WTC11 (cell line): ENCODE measurements around the gene PPIC. TPM values are rescaled to one million over a fixed set of nuclear protein-coding genes. Genes with fewer than 3 reads are reported as not detected.
A peak's percentile ranks its signal among the peaks of the same experiment; 100 is the strongest.

Experiments used
- ATAC-seq: fragments of 200-7000 bp; cut with Tn5 transposase; 2 replicates; pipeline ENCODE4 v1.10.0; 2021; ENCODE audit warnings: mild to moderate bottlenecking, moderate library complexity
- CTCF ChIA-PET: fragments of 300-600 bp; sonication (Branson Sonifier 250); formaldehyde crosslinking; loops from one replicate; lab custom pipeline; 2021; ENCODE audit warnings: antibody characterized with exemption; lab: Charles Lee
- POLR2A ChIA-PET: fragments of 350-600 bp; sonication (Branson Sonifier 250); formaldehyde crosslinking; loops from one replicate; lab custom pipeline; 2021; ENCODE audit warnings: antibody characterized with exemption; lab: Charles Lee
- DNase-seq: peaks from one replicate; pipeline ENCODE4 v3.0.0; 2021; ENCODE audit warnings: low spot score
- H3K27ac Mint-ChIP-seq: 2 replicates; pipeline ENCODE4 v1.8.0; 2021; ENCODE audit warnings: mixed read lengths
- H3K27me3 Mint-ChIP-seq: 2 replicates; pipeline ENCODE4 v1.8.0; 2021; ENCODE audit warnings: low read depth, mild to moderate bottlenecking, moderate library complexity, mixed read lengths
- H3K36me3 Mint-ChIP-seq: 2 replicates; pipeline ENCODE4 v1.8.0; 2021; ENCODE audit warnings: mixed read lengths
- H3K4me1 Mint-ChIP-seq: 2 replicates; pipeline ENCODE4 v1.8.0; 2022; ENCODE audit warnings: mixed read lengths
- H3K4me3 Mint-ChIP-seq: 2 replicates; pipeline ENCODE4 v1.8.0; 2021; ENCODE audit warnings: mild to moderate bottlenecking, moderate library complexity, mixed read lengths
- H3K9me3 Mint-ChIP-seq: 2 replicates; pipeline ENCODE4 v1.8.0; 2021; ENCODE audit warnings: mixed read lengths
- ATF1 ChIP-seq: sonication (generic); formaldehyde crosslinking; IDR thresholded peaks from 2 replicates; pipeline ENCODE4 v1.8.1; 2023; ENCODE audit warnings: mild to moderate bottlenecking, moderate library complexity, missing genetic modification reagents
- CREM ChIP-seq: sonication (generic); formaldehyde crosslinking; IDR thresholded peaks from 2 replicates; pipeline ENCODE4 v1.8.1; 2022; ENCODE audit warnings: mild to moderate bottlenecking, missing genetic modification reagents, moderate library complexity
- GTF2I ChIP-seq: fragments of 250-450 bp; sonication (Bioruptor Pico); conservative IDR thresholded peaks from 2 replicates; pipeline ENCODE4 v1.4.0; 2021; ENCODE audit warnings: mild to moderate bottlenecking
- HMGXB4 ChIP-seq: sonication (generic); formaldehyde crosslinking; IDR thresholded peaks from 2 replicates; pipeline ENCODE4 v1.8.1; 2023; ENCODE audit warnings: mild to moderate bottlenecking, moderate library complexity, missing genetic modification reagents
- MYBL2 ChIP-seq: sonication (generic); formaldehyde crosslinking; IDR thresholded peaks from 2 replicates; pipeline ENCODE4 v1.8.1; 2023; ENCODE audit warnings: mild to moderate bottlenecking, moderate library complexity, missing genetic modification reagents
- NR2C2 ChIP-seq: sonication (generic); formaldehyde crosslinking; IDR thresholded peaks from 2 replicates; pipeline ENCODE4 v1.8.0; 2022; ENCODE audit warnings: mild to moderate bottlenecking, missing genetic modification reagents
- NR3C1 ChIP-seq: sonication (generic); formaldehyde crosslinking; conservative IDR thresholded peaks from 2 replicates; pipeline ENCODE4 v1.8.1; 2023; ENCODE audit warnings: low read depth, mild to moderate bottlenecking, missing genetic modification reagents
- PREB ChIP-seq: sonication (generic); formaldehyde crosslinking; IDR thresholded peaks from 2 replicates; pipeline ENCODE4 v1.8.1; 2022; ENCODE audit warnings: mild to moderate bottlenecking, missing genetic modification reagents, moderate library complexity, borderline replicate concordance
- RORB ChIP-seq: fragments of 250-450 bp; sonication (Bioruptor Pico); IDR thresholded peaks from 2 replicates; pipeline ENCODE4 v1.9.0; 2021; ENCODE audit warnings: mild to moderate bottlenecking
- SMAD3 ChIP-seq: sonication (generic); formaldehyde crosslinking; IDR thresholded peaks from 2 replicates; pipeline ENCODE4 v1.8.0; 2022; ENCODE audit warnings: missing genetic modification reagents, mild to moderate bottlenecking, borderline replicate concordance
- TEAD4 ChIP-seq: sonication (generic); formaldehyde crosslinking; IDR thresholded peaks from 2 replicates; pipeline ENCODE4 v1.8.0; 2022; ENCODE audit warnings: mild to moderate bottlenecking, missing genetic modification reagents
- ZBTB21 ChIP-seq: sonication (generic); formaldehyde crosslinking; IDR thresholded peaks from 2 replicates; pipeline ENCODE4 v1.8.1; 2023; ENCODE audit warnings: mild to moderate bottlenecking, missing genetic modification reagents, borderline replicate concordance
- ZNF281 ChIP-seq: sonication (generic); formaldehyde crosslinking; IDR thresholded peaks from 2 replicates; pipeline ENCODE4 v1.8.0; 2023; ENCODE audit warnings: mild to moderate bottlenecking, missing genetic modification reagents
- ZNF532 ChIP-seq: fragments of 250-450 bp; sonication (Bioruptor Pico); IDR thresholded peaks from 2 replicates; pipeline ENCODE4 v1.9.0; 2021; ENCODE audit warnings: mild to moderate bottlenecking, borderline replicate concordance
- total RNA-seq: library from RNA; stranded (reverse); gene quantifications from 3 replicates; pipeline ENCODE4 v1.2.3, GENCODE V29; 2021

The PPIC gene
- total RNA-seq, 1 experiment from 2014 or later: 12.4 TPM

- Mint-ChIP-seq H3K27ac (no peak overlapping the region; the same call in 1 of the 2 replicates), H3K36me3 (no peaks in the 10 kb centered on the region), H3K9me3 (no peaks in the 10 kb centered on the region), H3K4me1 (peaks cover 31% of the 10 kb centered on the region), H3K27me3 (peaks cover 52% of the 10 kb centered on the region), H3K4me3 (peak overlapping the region; percentile 85)
- ChIA-PET POLR2A (no interaction called here), CTCF (interaction anchor here (1.3 kb wide), 1 partner anchor 49 kb away, joined by 3 read pairs; no protein-coding TSS in a partner anchor)
- TF ChIP-seq ATF1 (CRISPR knock-in tag) (no peak), NR3C1 (CRISPR knock-in tag) (no peak), ZBTB21 (CRISPR knock-in tag) (no peak), NR2C2 (CRISPR knock-in tag) (no peak)
- no peak for DNase-seq
- no peak for ATAC-seq
Measured at GRCh38 chr5:123037104-123037418, 536 bp upstream of the PPIC start.

GRCh38 chr5:123035918-123036390, 571 bp downstream of the PPIC start:
- no peak overlapping the region for H3K27ac Mint-ChIP-seq
- no peaks in the 10 kb centered on the region for H3K9me3 Mint-ChIP-seq
- H3K36me3 Mint-ChIP-seq: no peaks in the 10 kb centered on the region
- peaks cover 42% of the 10 kb centered on the region for H3K4me1 Mint-ChIP-seq
- ATAC-seq (peak; percentile 38), DNase-seq (peak; percentile 60)
- TF ChIP-seq RORB (CRISPR knock-in tag): no peak
- TF ChIP-seq HMGXB4 (CRISPR knock-in tag): peak; percentile 48; the same call in 1 of the 2 replicates
- no peak for TF ChIP-seq MYBL2 (CRISPR knock-in tag)
- no peak for TF ChIP-seq TEAD4 (CRISPR knock-in tag)
- TF ChIP-seq CREM (CRISPR knock-in tag): no peak
- no peak for TF ChIP-seq PREB (CRISPR knock-in tag)
- no peak for TF ChIP-seq ZNF281 (CRISPR knock-in tag)
- TF ChIP-seq SMAD3 (CRISPR knock-in tag): no peak
- TF ChIP-seq ZBTB21 (CRISPR knock-in tag): peak; percentile 64; the same call in 1 of the 2 replicates
- no peak for TF ChIP-seq ZNF532 (CRISPR knock-in tag)
- no peak for TF ChIP-seq GTF2I
- POLR2A ChIA-PET: interaction anchor here (1.0 kb wide), 1 partner anchor 387 kb away, joined by 3 read pairs; the partner anchor contains the start of gene CEP120
- CTCF ChIA-PET: interaction anchor here (1.1 to 1.3 kb wide), 3 partner anchors 51 to 332 kb away, joined by 3 to 5 read pairs (median 4); no protein-coding TSS in a partner anchor
- peaks cover 52% of the 10 kb centered on the region for H3K27me3 Mint-ChIP-seq
- H3K4me3 Mint-ChIP-seq: peak overlapping the region; percentile 85
